ENCODE results near the gene FGF3.

Gene FGF3

GRCh38 chr11:69818603-69819441 is at the start of gene FGF3:
TSS of gene FGF3 (minus strand) at chr11:69819416. CDS start at chr11:69818933, 483 bp downstream.
- no peak for DNase-seq (ENCODE audit: low read depth)

GRCh38 chr11:69868871-69869270 is 49.7 kb upstream of the FGF3 start:
- DNase-seq (ENCODE audit: low read depth), result no peak

GRCh38 chr11:69868006-69868810 is 49.0 kb upstream of the FGF3 start:
- DNase-seq (ENCODE audit: low read depth), result no peak

DNA sequence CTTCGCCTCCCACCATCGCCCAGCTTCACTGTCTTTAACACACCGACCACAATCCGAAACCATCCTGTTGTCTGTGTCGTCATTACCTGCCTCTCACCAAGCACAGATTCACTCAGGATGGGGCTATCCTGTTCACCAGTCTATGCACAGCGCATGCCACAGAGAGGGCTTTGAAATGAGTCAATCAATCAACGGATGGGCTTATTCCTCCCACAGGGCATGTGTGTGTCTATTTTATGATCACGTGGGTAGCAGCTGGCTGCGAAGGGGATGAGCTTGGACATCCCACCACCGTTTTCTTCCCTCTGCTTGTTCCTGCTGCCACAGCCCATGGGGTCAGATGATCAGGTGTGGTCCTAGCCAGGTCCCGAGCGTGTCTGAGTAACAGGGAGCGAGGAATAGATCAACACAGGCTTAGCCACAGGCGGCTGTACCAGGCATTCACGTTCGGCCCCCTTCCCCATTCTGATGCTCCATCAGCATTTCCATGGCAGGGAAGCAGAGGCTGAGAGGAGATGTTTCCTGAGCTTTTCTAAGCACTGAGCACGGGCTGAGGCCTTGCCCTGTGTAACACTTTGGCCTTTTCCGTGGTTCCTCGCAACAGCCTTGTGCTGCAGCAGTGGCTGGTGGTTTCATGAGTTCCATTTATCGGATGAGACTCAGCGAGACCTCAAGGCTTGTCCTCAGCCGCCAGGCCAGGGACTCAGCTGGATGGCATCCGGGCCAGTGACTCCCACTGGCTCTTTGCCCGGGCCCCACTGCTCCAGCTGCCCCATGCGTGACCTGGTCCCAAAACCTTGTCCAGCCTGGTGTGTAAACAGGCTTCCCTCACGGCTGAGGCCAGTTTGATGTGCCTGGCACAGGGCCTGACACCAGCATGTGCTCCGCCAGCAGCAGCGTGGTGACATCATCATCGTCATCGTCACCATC is 48.1 kb upstream of the FGF3 start:
- no peak for DNase-seq (ENCODE audit: low read depth)

- no peak for DNase-seq (ENCODE audit: low read depth)
Measured at GRCh38 chr11:69866648-69867047, 47.4 kb upstream of the FGF3 start.

- no peak for DNase-seq (ENCODE audit: low read depth)
Measured at GRCh38 chr11:69865707-69866106, 46.5 kb upstream of the FGF3 start.

DNA sequence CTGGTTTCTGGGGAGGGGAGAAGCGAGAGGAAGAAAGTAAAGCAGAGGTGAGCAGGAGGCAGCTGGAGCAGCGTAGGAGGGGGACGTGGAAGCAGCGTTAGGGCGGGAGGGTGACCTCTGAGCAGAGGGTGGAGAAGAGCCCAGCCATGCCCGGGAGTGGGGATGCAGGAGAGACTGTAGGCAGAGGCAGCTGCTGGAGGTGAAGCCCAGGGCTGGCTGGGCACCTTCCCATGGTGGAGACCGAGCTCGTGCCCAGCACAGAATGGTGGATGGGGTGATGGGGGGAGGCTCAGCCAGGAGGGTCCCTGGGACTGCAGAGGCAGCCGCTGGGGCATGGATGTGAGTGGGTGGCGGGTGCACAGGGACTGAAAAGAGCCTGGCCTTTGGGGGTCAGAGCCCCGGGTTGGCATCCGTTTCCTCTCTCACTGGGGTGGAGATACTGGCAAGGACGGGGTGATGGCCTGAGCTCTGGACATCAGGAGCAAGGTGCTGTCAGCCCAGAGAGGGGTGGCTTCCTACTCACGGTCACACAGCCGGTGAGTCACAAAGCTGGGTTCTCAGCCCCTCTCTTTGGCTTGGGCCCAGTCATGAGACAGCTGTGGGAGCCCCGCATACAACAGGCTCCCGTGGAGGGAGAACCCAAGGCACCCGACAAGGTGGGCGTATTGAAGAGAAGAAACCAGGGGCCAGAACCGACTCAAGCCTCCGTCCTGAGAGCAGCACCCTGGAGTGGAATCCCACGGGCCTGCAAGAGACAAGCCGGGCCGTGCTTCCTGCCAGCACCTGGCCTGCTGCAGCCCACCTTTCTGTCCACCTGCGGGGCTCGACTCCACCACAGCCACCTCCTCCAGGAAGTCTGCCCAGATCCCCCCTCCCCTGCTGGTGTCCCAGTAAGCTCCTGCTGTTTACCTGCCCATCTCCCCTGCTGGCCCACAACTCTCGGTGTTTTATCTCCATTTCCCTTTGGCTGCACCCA is 45.8 kb upstream of the FGF3 start:
- DNase-seq (ENCODE audit: low read depth), result no peak

- no peak for DNase-seq (ENCODE audit: low read depth)
Measured at GRCh38 chr11:69863544-69864200, 44.5 kb upstream of the FGF3 start.

- DNase-seq (ENCODE audit: low read depth), result no peak
Measured at GRCh38 chr11:69862797-69863543, 43.8 kb upstream of the FGF3 start.

DNA sequence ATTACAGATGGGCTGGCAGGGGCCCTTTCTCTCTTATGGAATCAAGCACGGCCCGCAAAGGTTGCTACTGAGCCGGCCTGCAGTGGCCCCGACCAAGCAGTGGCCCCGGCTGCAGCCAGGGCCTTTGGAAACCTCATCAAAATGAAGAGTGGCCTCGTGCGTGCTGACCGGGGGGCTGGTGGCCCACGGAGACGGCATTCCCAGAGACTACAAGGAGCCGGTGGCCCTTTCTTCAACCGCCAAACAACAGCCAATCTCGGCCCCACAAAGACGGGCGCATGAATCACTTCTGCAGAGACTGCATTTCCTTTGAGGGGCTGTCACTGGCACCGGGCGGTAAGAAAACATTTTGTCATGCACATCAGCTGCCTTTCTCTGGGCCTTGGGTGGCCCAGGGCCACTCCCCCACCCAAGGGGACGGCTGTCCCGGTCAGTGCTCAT is 43.1 kb upstream of the FGF3 start:
- no peak for DNase-seq (ENCODE audit: low read depth)

- DNase-seq (ENCODE audit: low read depth), result no peak
Measured at GRCh38 chr11:69861901-69862300, 42.7 kb upstream of the FGF3 start.

GRCh38 chr11:69860796-69861445 is 41.7 kb upstream of the FGF3 start:
- no peak for DNase-seq (ENCODE audit: low read depth)

DNA sequence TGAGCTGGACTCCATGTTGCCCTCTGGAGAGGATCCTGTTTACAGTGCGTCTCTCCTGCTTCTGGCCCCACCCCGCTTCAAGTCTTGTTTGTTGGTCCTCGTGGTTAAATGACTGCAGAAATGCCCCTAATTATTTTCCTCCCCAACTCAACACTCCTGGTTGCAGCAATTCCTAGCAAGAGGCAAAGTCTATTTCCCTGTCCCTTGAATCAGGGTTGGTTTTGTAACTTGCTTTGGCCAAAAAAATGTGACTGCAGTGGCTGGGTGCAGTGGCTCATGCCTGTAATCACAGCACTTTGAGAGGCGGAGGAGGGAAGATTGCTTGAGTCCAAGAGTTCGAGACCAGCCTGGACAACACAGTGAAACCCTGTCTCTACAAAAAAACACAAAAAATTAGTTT is 41.0 kb upstream of the FGF3 start:
- no peak for DNase-seq (ENCODE audit: low read depth)

- DNase-seq (ENCODE audit: low read depth), result no peak
Measured at GRCh38 chr11:69859275-69859934, 40.2 kb upstream of the FGF3 start.

GRCh38 chr11:69855421-69855820 is 36.2 kb upstream of the FGF3 start:
- DNase-seq (ENCODE audit: low read depth), result no peak

DNA sequence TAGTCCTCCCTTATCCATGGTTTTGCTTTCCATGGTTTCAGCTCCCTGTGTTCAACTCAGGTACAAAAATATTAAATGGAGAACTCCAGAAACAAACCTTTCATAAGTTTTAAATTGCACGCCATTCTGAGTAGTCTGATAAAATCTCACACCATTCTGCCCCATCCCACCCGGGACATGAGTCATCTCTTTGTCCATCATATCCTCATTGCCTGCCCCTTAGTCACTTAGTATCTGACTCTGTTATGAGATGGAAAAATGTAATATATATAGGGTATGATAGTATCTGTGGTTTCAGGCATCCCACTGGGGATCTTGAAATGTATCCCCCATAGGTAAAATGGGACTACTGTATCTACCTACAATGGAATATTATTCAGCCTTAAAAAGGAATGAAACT is 35.5 kb upstream of the FGF3 start:
- DNase-seq (ENCODE audit: low read depth), result no peak

GRCh38 chr11:69852056-69852455 is 32.8 kb upstream of the FGF3 start:
- DNase-seq (ENCODE audit: low read depth), result no peak

- DNase-seq (ENCODE audit: low read depth), result no peak
Measured at GRCh38 chr11:69848201-69848600, 29.0 kb upstream of the FGF3 start.

DNA sequence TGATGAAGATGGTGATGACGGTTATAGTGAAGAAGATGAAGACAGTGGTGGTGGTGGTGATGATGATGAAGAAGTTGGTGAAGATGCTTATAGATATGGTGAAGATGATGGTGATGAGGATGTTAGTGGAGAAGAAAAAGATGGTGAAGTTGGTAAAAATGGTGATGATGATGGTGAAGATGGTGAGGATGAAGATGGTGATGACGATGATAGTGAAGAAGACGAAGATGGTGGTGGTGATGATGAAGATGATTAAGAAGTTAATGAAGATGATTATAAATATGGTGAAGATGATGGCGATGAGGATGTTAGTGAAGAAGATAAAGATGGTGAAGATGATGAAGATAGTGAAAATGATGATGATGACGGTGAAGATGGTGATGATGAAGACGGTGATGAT is 25.2 kb upstream of the FGF3 start:
- DNase-seq (ENCODE audit: low read depth), result no peak

Data from activated T-cell treated with anti-CD3 and anti-CD28 coated beads for 24 hours (primary cell).